PFSK-1 (cell line): ENCODE data around the gene GSE1.

Experiments used
- FOXP2 ChIP-seq: optimal IDR thresholded peaks from 2 replicates; pipeline ENCODE3; 2011; ENCODE audit warnings: borderline replicate concordance, control low read depth, inconsistent platforms; ENCODE audit not compliant: insufficient read depth; ENCODE audit errors: extremely low read length, extremely low read depth
- POLR2AphosphoS5 ChIP-seq: IDR thresholded peaks from 2 replicates; pipeline ENCODE4 v1.6.1; 2012; ENCODE audit warnings: low read depth, mild to moderate bottlenecking, control low read depth, low read length, moderate library complexity
- SIN3A ChIP-seq: IDR thresholded peaks from 2 replicates; pipeline ENCODE4 v1.6.1; 2012; ENCODE audit warnings: mild to moderate bottlenecking, low read length, moderate library complexity, borderline replicate concordance; ENCODE audit not compliant: insufficient read depth
- TAF1 ChIP-seq: IDR thresholded peaks from 2 replicates; pipeline ENCODE4 v1.6.1; 2012; ENCODE audit warnings: low read length, control low read depth, borderline replicate concordance; ENCODE audit not compliant: insufficient read depth
- TF ChIP-seq, protein P1 (sequence below), 2 experiments: IDR thresholded peaks; 2 replicates each; pipeline versions ENCODE4 v1.6.1 to v1.8.0; 2011 to 2012; ENCODE audit warnings: low read depth in 2 of 2, low read length in 2 of 2, control low read depth in 1 of 2, inconsistent platforms in 1 of 2, mild to moderate bottlenecking in 1 of 2, moderate library complexity in 1 of 2; ENCODE audit not compliant: insufficient read depth in 1 of 2

Gene GSE1

DNA sequence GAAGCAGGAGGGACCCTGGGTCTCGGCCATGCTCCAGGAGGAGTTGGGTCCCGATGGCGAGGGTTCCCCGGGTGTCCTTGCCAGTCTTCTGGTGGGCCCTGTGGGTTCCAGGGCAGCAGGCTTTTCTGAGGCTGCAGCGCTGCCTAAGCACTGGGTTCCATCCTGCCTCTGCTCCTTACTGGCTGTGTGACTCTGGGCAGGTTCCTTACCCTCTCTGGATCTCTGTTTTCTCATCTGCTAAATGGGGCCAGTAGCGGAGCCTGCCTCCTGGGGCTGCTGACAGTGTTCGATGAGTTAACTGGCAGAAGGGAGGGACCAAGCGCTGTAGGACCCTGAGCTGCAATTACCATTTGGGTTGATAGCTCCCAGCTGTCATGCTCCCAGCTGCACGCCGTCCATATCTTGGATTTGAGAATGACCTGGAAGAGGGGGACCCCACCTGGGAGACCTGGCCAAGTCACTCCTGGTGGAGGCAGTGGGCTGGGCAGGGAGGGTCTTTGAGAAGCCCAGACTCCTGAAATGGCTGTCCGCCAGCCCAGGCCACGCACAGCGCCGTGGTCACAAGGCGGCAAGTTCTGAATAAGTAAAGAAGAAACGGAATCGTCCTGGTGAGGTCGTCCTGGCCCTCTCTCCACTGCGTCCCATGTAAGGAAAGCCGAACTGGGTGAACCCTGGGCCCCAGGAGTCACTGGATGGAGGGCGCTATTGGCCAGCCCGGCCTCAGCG is 47.2 kb upstream of the GSE1 start:
- TF ChIP-seq TAF1 (no peak), FOXP2 (no peak), SIN3A (no peak), POLR2AphosphoS5 (no peak)
- TF ChIP-seq, protein P1, sequence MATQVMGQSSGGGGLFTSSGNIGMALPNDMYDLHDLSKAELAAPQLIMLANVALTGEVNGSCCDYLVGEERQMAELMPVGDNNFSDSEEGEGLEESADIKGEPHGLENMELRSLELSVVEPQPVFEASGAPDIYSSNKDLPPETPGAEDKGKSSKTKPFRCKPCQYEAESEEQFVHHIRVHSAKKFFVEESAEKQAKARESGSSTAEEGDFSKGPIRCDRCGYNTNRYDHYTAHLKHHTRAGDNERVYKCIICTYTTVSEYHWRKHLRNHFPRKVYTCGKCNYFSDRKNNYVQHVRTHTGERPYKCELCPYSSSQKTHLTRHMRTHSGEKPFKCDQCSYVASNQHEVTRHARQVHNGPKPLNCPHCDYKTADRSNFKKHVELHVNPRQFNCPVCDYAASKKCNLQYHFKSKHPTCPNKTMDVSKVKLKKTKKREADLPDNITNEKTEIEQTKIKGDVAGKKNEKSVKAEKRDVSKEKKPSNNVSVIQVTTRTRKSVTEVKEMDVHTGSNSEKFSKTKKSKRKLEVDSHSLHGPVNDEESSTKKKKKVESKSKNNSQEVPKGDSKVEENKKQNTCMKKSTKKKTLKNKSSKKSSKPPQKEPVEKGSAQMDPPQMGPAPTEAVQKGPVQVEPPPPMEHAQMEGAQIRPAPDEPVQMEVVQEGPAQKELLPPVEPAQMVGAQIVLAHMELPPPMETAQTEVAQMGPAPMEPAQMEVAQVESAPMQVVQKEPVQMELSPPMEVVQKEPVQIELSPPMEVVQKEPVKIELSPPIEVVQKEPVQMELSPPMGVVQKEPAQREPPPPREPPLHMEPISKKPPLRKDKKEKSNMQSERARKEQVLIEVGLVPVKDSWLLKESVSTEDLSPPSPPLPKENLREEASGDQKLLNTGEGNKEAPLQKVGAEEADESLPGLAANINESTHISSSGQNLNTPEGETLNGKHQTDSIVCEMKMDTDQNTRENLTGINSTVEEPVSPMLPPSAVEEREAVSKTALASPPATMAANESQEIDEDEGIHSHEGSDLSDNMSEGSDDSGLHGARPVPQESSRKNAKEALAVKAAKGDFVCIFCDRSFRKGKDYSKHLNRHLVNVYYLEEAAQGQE (IDR thresholded peaks at IDR 0.05; ENCODE audit: insufficient read depth in 1 of 2, low read depth in 2 of 2, low read length in 2 of 2), result no peak

GRCh38 chr16:85566561-85567100 is 46.5 kb upstream of the GSE1 start:
- no peak for TF ChIP-seq POLR2AphosphoS5
- no peak for TF ChIP-seq FOXP2
- TF ChIP-seq, protein P1 (IDR thresholded peaks at IDR 0.05; ENCODE audit: insufficient read depth in 1 of 2, low read depth in 2 of 2, low read length in 2 of 2), result no peak
- no peak for TF ChIP-seq TAF1
- TF ChIP-seq SIN3A, result no peak

GRCh38 chr16:85567101-85567866 is 45.8 kb upstream of the GSE1 start:
- TF ChIP-seq, protein P1 (IDR thresholded peaks at IDR 0.05; ENCODE audit: insufficient read depth in 1 of 2, low read depth in 2 of 2, low read length in 2 of 2), result no peak
- TF ChIP-seq SIN3A (no peak), TAF1 (no peak), POLR2AphosphoS5 (no peak), FOXP2 (no peak)

DNA sequence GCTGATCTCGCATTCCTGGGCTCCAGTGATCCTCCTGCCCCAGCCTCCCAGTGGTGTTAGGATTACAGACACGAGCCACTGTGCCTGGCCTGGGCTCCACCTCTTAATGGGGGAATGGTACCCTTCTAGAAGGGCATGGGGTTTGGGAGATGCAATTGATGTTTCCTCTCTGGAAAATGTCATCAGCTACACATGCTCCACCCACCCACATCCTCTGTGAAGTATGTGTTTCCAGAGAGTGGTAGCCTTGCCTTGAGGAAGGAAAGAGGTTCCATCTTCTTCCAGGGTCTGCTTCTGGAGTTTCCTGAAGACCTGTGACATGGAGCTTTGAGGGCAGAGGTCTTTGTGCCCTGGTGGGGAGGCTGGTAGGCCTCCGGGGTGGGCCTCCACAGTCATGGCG is 45.2 kb upstream of the GSE1 start:
- TF ChIP-seq SIN3A (no peak), POLR2AphosphoS5 (no peak), TAF1 (no peak), FOXP2 (no peak)
- TF ChIP-seq, protein P1 (IDR thresholded peaks at IDR 0.05; ENCODE audit: insufficient read depth in 1 of 2, low read depth in 2 of 2, low read length in 2 of 2), result no peak
